ENCODE measurements around the gene LRSAM1.
A peak's percentile ranks its signal among the peaks of the same experiment; 100 is the strongest.

LRSAM1 gene

GRCh38 chr9:127428348-127428747, 23.0 kb upstream of the LRSAM1 start:
- no peak for DNase-seq

- DNase-seq: no peak
Observed at GRCh38 chr9:127430415-127430814, 20.9 kb upstream of the LRSAM1 start.

- DNase-seq: no peak
Observed at GRCh38 chr9:127437497-127438264, 13.6 kb upstream of the LRSAM1 start.

- DNase-seq: no peak
Observed at GRCh38 chr9:127438394-127438793, 12.9 kb upstream of the LRSAM1 start.

- peak; percentile 25 for DNase-seq
Observed at GRCh38 chr9:127444283-127444920, 6.9 kb upstream of the LRSAM1 start.

- DNase-seq: peak; percentile 36
Observed at GRCh38 chr9:127444921-127445850, 6.1 kb upstream of the LRSAM1 start.

GRCh38 chr9:127445851-127446712, 5.2 kb upstream of the LRSAM1 start:
- DNase-seq: peak; percentile 52

- peak; percentile 30 for DNase-seq
Observed at GRCh38 chr9:127446713-127447415, 4.4 kb upstream of the LRSAM1 start.

- DNase-seq: peak; percentile 50
Observed at GRCh38 chr9:127447416-127448111, 3.7 kb upstream of the LRSAM1 start.

- DNase-seq: peak; percentile 14
Observed at GRCh38 chr9:127448112-127448805, 3.1 kb upstream of the LRSAM1 start.

GRCh38 chr9:127449332-127449966, 1.9 kb upstream of the LRSAM1 start:
- peak; percentile 31 for DNase-seq

- no peak for DNase-seq
Observed at GRCh38 chr9:127450243-127450760, 1.0 kb upstream of the LRSAM1 start.

GRCh38 chr9:127451608-127451857, 223 bp downstream of the LRSAM1 start:
- DNase-seq: no peak

- peak; percentile 71 for DNase-seq
Observed at GRCh38 chr9:127451858-127452656, 747 bp downstream of the LRSAM1 start.

- peak; percentile 26 for DNase-seq
Observed at GRCh38 chr9:127452691-127453090, 1.4 kb downstream of the LRSAM1 start.

- DNase-seq: peak; percentile 15
Observed at GRCh38 chr9:127455324-127455992, 4.1 kb downstream of the LRSAM1 start.

GRCh38 chr9:127457191-127457878, 6.0 kb downstream of the LRSAM1 start:
- DNase-seq: no peak

- DNase-seq: no peak
Observed at GRCh38 chr9:127458921-127459320, 7.6 kb downstream of the LRSAM1 start.
